GM18867 (cell line): ENCODE results near the gene UNKL.
"Not testable (repeated sequence)": the region's sequence is repeated elsewhere in the genome, so short reads cannot be mapped to it uniquely, and the experiment has no call there.

ENCODE experiments used
- ATAC-seq: cut with Tn5 transposase; IDR thresholded peaks from one replicate; pipeline ENCODE4 v1.9.1; 2021; ENCODE audit warnings: mild to moderate bottlenecking, moderate library complexity; ENCODE audit not compliant: unreplicated experiment

UNKL gene

DNA sequence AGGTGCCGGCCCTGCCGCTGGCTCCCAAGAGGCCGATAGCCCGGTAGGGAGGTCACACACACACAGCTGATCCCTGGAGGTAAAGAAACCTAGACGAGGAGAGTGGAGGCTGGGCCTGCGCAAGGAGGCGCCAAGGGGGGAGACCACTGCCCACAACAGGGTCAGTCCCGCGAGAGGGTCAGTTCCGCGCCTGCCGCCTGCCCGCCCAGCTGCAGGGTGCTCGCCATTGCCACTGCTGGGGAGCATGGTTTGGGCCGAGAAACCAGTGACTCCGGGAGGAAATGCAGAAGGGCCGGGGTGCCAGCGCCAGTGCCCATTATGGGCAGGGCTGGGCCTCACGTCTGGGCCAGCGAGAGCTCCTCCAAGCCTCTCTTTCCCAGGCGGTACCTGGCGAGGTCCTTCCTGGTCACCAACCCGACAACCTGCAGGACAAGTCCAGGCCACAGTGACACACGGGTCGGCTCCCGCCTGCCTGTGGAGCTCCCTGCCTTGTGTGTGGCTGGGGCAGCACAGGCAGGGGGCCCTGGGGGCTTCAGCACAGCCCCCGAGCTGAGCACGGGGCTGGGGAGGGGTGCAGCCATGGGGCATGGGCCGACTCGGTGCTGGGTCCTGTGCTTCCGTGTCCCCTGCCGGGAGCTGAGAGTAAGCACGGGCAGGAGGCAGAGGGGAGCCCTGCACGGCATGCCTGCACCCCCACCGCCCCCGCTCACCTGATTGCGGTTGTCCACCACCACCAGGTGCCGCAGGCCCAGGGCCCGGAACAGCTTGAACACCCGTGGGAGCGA lies 32.0 kb upstream of the UNKL start:
- no peak for ATAC-seq

DNA sequence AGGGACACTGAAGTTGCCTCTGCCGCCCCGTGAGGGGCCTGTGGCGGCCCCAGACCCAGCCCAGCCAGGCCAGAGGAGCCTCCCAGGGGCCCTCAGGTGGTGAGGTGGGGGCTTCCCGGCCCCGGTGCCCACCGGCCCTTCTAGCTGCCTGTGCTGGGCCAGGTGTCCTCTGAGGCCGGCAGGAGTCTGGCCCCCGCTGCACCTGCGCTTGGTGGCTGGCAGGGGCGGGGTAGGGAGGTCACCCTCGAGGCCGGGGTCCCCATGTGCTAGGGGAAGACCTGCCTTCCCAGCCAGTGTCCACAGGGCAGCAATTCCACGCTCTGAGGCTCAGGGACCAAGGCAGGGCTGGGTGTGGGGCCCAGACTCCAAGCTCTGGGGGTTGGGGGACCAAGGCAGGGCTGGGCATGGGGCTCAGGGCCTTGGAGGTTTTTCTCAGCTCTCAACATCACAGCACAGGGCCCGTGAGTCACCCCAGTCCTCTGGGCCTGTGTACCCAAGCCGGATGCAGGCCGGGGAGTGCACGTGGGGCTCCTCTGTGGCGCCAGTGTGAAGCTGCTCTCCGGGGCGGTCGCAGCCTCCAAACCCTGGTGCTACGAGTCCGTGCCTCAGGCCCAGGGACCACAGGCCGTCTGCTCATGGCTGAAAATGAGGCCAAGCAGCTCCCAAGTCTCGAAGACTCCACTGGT lies 31.2 kb upstream of the UNKL start:
- ATAC-seq, result no peak

DNA sequence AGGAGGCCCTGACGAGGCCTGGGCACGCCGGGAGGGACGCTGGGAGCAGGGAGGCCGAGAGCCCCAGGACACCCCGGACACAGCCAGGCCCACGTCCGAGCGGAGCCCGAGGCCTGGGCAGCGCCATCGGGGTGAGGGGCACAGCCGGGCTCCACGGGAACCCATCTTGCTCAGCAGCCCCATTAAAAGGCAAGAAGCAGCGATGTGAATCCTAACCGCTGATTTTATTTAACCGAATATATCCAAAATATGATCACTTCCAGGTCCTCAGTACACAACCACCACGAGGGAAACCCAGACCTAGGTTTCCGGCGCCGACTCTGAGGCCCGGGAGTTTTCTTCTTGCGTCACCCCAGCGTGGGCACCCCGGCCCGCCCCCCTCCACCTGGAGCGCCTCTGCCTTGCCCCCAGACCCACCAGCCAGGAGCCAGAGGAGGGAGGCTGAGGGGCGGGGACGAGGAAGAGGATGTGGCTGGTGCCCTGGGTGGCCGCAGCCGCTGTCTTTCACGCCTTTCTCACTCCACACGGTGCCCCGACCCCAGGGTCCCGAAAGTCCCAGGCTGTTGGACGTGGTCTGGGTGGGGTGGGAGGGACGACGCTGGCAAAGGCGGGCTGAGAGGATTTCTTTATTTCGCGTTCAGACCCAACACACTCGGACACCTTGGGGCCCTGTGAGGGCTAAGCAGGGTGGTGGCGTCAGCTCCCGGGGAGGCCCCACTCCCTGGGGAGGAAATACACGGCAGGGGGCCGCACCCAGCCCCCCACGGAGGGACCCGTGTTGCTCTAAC lies 30.4 kb upstream of the UNKL start:
- no peak for ATAC-seq

DNA sequence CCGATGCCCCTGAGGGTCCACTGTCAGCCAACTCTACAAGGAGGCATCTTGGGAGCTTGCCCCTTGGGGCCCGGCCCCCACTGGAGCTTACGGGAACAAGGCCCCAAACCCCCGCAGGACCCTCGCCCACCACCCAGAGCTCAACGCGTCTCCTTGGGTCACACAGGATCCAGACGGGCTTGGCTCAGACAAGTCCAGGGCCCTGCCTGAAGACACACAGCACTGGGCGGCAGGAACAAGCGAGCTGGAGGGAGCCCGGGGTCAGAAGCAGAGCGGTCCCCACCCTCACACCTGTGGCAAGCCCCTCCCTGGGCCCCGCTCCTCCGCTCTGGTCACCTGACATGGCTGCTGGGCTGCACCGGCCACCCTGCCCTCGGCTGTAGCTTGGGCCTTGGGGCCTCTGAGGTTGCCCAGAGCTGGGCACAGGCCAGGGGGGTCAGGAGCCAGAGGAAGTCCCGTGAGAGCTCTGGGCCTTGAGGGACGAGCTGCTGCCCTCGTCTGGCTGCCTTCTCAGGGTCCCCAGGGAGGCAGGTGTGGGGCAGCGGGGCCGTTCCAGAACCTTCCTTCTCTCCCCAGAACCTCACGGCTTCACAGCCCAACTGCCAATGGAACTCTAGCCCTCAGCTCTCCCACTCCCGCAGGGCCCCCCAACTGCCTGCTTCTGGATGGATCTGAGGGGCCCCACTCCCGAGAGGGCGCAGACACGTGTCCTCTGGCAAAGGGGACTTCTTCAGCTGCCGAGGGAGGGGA lies 29.7 kb upstream of the UNKL start, which contains the start of gene CCDC154:
Gene CCDC154 (minus strand): TSS at position 577 of the 750 bp plus-strand sequence. CDS start 234 bp downstream, at position 343.
- ATAC-seq, result no peak

DNA sequence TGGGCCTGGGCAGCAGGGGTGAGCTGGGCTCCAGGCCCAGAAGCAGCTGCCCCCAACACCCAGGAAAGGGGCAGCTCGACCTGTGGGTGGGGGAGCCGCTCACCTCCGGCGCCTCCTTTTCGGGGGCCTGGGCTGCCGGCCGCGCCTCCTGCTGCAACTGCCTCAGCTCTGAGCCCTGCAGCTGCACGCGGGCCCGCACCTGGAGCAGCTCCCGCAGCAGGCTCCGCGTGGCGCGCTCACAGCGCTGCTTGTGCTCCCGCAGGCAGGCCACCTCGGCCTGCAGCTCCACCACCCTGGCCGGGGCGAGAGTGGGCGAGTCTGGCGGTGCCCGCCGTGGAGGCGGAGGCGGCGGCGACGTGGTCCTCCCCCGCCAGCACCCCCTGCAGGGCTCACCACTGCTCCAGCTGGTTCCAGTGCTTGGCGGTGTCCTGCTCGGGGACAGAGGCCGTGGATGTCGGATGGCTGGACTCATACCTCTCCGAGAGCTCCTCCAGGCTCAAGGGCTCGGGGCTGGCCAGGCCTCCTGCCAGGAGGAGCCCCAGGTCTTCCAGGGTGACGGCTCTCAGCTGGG lies 29.0 kb upstream of the UNKL start:
- ATAC-seq, result no peak

DNA sequence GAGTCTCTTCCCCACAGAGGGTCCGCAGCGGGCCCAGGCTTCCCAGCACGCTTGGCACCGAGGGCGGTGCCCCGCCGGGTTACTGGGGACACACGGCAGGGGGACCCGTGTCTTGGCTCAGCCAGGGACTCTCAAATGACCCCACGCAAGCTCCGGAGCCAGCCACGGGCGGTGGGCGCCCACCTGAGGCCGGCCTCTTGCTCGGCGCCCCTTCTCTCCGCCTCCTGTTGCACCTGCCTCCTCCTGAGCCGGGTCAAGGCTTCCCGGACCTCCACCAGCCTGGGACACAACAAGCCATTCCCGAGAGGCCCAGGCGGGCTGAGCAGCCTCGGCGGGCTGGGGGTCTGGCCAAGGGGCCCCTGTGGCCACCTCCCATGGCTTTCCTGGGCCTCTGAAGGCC lies 28.2 kb upstream of the UNKL start:
- no peak for ATAC-seq

DNA sequence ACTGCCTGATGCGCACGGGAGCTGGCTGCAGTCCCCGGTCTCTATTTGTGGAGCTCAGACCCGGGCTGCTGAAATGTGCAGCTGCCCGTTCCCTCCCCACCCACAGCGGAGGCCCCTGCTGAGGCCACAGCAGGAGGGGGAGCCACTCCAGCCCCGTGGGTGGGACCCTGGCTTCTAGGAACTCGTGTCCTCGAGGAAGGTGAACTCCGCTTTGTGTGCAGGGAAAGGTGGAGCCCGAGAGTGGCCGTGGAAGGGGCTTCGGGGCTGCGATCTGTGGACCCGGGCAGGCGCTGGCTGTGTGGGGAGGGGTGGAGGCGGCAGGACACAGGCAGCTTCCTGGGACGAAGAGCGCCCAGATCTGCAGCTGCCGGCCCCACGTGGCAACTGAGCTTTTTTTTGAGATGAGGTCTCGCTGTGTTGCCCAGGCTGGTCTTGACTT lies 26.9 kb upstream of the UNKL start:
- no peak for ATAC-seq

DNA sequence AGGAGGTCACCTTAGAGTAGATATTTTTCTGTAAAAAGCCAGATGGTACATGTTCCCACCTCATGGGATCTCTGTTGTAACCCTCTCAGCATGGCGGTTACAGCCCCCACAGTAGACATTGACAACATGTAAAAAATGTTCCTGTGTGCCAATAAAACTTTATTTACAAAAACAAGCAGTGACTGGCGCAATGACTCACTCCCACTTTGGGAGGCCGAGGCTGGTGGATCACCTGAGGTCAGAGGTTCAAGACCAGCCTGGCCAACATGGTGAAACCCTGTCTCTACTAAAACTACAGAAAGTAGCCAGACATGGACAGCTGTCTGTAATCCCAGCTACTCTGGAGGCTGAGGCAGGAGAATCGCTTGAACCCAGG lies 25.2 kb upstream of the UNKL start:
- not testable (repeated sequence) for ATAC-seq

DNA sequence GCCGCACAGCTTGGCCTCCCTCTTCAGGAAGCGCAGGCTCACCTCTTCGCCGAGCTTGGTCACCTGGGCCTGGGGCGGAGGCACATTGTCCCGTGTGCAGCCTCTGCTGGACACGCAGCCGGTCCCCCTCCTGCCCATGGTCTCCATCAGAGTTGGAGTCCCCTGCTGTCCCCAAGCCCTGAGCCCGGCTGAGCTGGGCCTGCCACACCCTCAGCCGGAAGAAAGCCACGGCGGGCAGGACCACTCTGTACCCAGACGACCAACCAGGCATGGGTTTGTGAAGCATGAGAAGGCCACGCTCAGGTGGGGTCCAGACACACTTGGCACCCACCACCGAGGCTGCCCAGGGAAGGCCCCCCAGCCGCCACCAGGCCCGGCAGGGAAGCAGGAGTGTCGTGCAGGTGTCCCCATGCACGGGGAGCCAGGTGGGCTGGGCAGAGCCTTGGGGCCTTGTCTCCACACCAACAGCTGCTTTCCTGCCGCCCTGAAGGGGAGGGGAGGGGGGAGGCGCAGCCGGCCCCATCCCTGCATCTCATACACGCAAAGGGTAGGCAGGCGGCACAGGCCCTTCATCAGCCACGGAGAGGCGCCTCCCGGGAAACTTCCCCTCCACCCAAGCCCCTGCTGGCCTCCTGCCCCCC lies 24.7 kb upstream of the UNKL start:
- ATAC-seq, result no peak

DNA sequence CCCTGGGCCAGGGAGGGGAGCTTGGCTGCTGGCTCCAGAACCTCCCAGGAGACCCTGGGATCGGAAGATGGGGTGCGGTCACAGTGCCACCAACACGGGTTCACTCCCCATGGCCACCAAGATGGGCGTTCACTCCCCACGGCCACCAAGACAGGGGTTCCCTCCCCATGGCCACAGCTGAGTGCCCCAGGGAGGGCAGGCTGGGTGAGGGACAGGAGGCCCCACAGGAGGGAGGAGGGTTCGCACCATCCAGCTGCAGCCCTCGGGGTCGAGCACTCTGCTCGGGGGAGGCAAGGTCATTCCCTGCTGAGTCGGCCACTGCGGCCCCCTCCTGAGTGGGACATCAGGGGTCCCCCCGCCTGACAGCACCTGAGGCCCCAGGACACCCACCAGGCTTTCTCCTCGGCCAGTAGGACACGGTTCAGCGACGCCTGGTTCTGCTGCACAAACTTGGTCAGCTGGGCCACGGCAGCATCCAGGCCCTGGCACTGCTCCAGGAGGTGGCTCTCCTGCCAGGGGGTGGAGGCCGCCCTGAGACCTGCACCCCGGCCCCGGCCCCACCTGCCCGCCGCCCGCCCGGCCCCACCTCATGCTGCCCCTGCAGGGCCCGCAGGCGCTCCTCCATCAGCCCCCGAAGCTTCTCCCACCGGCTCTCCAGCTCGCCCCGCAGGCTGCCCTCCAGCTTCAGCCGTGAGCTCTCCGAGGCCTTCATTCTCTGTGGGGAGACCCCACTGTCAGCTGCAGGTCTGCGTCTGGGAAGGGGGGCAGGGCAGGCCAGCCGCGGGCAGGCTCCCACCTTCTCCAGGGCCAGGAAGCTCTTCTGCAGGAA lies 23.9 kb upstream of the UNKL start:
- ATAC-seq, result no peak

DNA sequence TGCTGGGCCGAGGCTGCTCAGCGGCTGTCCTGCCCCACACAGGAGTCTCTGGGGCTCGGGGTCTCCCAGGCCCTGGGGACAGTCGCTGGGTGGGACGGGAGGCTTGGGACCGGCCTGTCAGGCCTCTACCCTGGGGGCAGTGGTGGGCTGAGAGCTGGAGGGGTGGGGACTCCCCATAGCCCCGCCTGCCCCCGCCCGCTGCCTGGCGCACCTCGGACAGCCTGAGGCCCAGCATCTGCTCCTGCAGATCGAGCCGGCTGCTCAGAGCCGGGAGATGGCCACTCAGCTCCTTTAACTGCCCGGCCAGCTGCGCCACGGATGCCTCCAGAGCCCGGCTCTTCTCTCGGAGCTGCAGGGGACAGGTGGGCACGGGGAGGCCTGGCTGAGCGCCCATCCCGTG lies 23.1 kb upstream of the UNKL start:
- ATAC-seq, result no peak

DNA sequence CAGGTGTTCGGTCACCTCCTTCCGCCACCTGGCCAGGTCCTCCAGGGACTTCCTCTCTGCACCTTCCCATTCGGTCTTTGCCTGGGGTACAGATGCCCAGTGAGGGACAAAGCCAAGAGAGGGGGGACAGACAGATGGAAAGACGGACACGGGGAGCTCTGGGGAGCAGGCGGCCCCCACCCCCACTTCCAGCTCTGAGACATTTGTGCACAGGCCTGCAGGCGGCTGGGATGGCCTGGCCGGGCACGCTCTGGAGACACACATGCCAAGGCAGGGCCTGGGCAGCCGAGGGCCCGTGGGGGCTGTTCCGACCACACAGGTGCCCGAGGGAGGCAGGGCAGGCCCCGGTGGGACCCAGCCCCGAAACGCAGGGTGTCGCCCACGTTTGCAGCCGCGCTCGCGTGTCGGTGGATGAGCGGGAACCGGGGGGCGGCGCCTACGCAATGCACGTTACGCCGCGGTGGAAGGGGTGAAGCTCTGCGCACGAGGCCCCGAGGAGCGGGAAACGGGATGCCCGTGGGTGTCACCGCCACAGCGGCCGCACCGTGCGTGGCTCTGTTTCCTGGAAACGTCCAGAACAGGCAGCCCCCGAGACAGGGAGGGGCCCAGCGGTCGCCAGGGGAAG lies 22.3 kb upstream of the UNKL start:
- no peak for ATAC-seq

DNA sequence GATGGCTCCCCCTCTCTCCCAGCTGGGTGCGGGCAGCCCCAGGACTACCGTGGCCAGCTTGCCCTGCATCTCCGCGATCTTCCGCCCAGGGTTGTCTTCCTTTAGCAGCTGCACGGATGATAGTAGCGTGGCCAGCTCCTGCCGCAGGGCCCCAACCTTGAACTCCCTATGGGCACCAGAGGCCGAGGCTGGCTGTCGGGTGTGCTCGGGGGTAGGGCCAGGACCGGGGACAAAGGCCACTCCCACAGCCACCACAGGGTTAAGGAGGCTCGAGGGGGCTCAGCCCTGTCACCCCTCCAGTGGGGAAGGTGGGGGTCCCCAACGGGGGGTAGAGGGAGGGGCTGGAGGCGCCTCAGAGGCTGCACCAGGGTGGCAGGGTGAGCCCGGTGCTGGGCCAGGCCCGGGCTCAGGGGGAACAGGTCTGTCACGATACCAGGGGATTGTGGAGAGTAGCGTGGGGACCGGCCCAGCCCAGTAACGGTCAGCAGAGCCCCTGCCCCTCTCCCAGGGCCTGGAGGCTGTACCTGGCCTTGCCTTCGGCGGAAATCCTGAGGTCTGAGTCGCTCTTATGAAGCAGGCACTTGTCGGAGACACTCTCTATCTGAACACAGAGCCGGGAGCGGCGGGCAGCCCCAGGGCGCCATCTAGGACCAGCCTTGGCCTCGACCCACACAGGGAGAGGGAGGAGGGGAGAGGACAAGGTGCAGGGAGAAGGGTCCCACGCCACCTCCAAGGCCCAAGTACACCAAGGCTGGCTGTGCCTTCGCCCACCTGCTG lies 21.6 kb upstream of the UNKL start:
- no peak for ATAC-seq

DNA sequence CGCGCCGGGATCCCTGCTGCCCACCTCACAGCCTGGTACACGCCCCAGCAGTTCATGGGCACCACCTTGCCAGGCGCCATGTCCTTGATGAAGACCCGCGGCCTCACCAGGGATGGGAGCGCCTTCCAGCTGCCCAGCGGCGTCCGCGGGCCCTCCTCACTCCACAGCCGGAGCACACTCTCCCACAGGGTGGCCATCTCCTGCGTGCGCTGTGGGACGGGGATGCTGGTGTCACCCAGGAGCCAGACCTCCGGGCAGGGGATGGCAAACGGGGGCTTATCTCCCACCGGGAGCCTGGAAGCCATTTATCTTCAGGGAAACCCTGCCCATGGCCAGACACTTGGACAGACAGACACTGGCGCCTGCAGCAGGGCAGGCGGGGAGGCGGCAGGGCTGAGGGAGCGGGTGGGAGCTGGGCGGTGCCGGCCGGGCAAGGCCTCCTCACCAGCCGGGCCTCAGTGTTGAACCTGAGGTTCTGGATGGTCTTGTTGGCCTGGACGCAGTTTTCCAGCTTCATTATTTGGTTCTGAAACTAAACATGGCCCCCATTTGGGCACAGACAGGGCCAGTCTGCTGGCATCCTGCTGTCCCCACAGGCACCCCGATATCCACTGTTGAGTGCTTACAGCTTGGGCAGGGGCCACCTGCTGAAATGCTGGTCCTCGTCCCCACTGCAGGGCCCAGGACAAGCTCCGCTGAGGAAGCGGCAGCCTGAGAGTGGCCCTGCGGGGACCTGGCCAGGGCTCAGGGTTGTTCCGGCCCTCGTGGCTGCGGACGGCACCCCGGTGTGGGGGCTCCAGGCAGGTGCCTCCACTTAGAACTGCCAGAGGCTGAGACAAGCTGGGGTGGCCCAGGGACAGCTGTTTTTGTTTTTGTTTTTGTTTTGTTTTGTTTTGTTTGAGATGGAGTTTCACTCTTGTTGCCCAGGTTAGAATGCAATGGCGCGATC lies 20.4 kb upstream of the UNKL start:
- no peak for ATAC-seq

DNA sequence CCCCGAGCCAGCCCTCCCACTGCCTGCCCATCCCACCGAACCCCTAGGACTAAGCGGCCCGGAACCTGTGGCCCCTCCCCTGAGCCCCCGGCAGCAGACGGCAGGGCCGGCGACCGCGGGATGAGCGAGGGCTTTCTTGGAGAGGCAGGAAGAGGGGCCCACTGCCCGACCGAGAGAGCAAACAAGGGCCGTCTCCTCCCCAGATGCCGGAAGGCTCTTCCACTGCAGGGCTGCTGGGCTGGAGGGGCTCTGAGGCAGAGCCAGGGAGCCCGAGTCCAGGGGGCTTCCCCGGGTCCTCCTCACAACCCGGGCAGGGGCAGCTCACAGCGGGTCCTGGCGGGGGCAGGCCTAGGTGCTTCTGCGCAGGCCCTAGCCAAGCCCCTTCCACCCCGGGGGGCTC lies 19.3 kb upstream of the UNKL start:
- no peak for ATAC-seq

DNA sequence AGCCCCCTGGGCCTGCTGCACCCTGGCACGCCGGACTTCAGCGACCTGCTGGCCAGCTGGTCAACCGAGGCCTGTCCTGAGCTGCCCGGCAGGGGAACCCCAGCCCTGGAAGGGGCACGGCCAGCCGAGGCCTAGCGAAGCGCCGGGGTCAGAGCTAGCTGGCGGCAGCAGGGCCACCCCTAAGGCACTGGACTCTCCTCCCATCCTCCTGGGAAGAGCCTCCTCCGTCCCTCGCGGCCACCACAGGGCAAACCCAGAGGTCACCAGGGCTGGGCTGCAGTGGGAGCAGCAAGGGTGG lies 18.7 kb upstream of the UNKL start:
- ATAC-seq, result no peak
